Ovary (tissue), 9 donors: ENCODE results near the gene CCL2. TPM values are rescaled to one million over a fixed set of nuclear protein-coding genes. Genes with fewer than 3 reads are reported as not detected.

Experiments
- DNase-seq, 5 donors: peaks; one replicate each; pipeline ENCODE4 v3.0.0-alpha.2; 2019 to 2020
- H3K27ac ChIP-seq, 2 donors: fragments of 200-600 bp; one replicate each; pipeline versions ENCODE4 v1.5.1 to v1.8.0; 2019 to 2022
- H3K27me3 ChIP-seq: fragments of 200-600 bp; one replicate; pipeline ENCODE4 v1.8.0; 2022
- H3K36me3 ChIP-seq: fragments of 200-600 bp; sonication (generic); one replicate; pipeline ENCODE4 v1.5.1; 2019
- H3K4me1 ChIP-seq: one replicate; pipeline ENCODE4 v1.8.1; 2013; ENCODE audit warnings: mild to moderate bottlenecking, moderate library complexity; ENCODE audit not compliant: insufficient read depth
- H3K4me3 ChIP-seq: fragments of 200-600 bp; sonication (generic); one replicate; pipeline ENCODE4 v1.5.1; 2017
- H3K9me3 ChIP-seq, 2 donors: fragments of 200-600 bp in 1 of 2; sonication (generic) in 1 of 2; one replicate each; pipeline versions ENCODE4 v1.5.1 to v1.8.1; 2013 to 2019; ENCODE audit warnings: mild to moderate bottlenecking in 1 of 2, moderate library complexity in 1 of 2
- CTCF ChIP-seq, 3 donors: fragments of 450-650 bp in 2 of 3; fragments of 200-600 bp in 1 of 3; IDR thresholded peaks; one replicate each; pipeline versions ENCODE4 v1.5.1 to v1.8.0; 2016 to 2022; ENCODE audit warnings: antibody characterized with exemption in 3 of 3, mild to moderate bottlenecking in 1 of 3
- EP300 ChIP-seq: sonication (generic); formaldehyde crosslinking; IDR thresholded peaks from one replicate; pipeline ENCODE4 v1.6.1; 2017; ENCODE audit warnings: antibody characterized with exemption
- POLR2A ChIP-seq: fragments of 450-650 bp; IDR thresholded peaks from one replicate; pipeline ENCODE4 v1.6.1; 2017; ENCODE audit warnings: antibody characterized with exemption, mild to moderate bottlenecking, moderate library complexity
- WGBS, 3 donors: extraction: QIAGEN DNeasy Blood & Tissue Kit in 1 of 3; methylation state at CpG; one replicate each; pipeline versions ENCODE4 v1.1.5 to v1.1.7; 2013 to 2017; 5-methylcytosine and 5-hydroxymethylcytosine counted together
- intact Hi-C, 4 donors: fragments of 100-400 bp; cut with DNase I; formaldehyde crosslinking; loops; one replicate each; pipeline versions ENCODE4 v1.11.0 to v1.15.1; 2022 to 2023
- polyA plus RNA-seq, 2 donors: library from polyadenylated mRNA; stranded (reverse); fragments of 200-250 nt in 1 of 2; fragments of 350-450 nt in 1 of 2; fragmentation: Illumina TruSeq in 1 of 2; extraction: RNeasy Lipid Tissue Mini Kit (QIAGEN cat#74804) in 1 of 2; gene quantifications; one replicate each; pipeline ENCODE4 v1.2.3, GENCODE V29; 2013 to 2014
- total RNA-seq, 7 donors: library from RNA; depleted of rRNA in 2 of 7; stranded (reverse); fragments of >200 nt in 2 of 7; fragmentation: NEBNext Ultra II Directional in 3 of 7; extraction: Animal tissue kit (Norgen Biotek cat#: 25700) in 3 of 7; gene quantifications; one replicate each; pipeline versions ENCODE4 v1.1.0 to v1.2.4, GENCODE V29; 2016 to 2023
- donor health status: DM: no; HTN: no; CAD: no; lungs with moderate emphysema.
- donor health status: DM: no; HTN: no; CAD: no.
- donor health status: Bipolar disorder and iron deficiency.
- donor health status: DM: yes; HTN: yes; CAD: no.
- donor health status: DM: no; HTN: no; CAD: no.
- donor health status: DM: yes; HTN: yes; CAD: no.

CCL2 gene
- total and polyA plus RNA-seq, 9 donors: 5.0 to 156 (median 31.5) TPM

DNA sequence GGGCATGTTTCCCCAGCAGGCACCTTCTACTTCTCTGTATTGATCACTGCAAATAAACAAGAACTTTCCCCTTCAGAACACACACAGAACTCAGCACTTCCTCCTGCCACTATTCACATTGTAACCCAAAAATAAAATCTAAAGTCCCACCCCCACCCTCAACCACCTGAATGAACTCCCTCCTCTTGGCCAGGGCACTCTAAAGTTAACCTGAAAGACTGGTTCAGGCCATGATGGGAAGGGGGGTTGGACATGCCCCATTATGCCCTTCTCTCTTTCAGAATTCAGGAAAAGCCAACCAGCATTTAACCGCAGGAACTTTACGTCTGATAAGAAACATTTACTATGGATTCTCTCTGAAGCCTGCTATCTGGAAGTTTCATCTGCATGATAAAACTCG, 27.4 kb upstream of the CCL2 start:
- H3K27ac ChIP-seq: no peak overlapping the region
- H3K4me3 ChIP-seq: no peak overlapping the region
- TF ChIP-seq CTCF (IDR thresholded peaks at IDR 0.05) (no peak), EP300 (no peak), POLR2A (no peak)
- H3K9me3 ChIP-seq: no peaks in the 10 kb centered on the region
- H3K36me3 ChIP-seq: no peaks in the 10 kb centered on the region
- 75 to 81% (median 80%) methylated on average over 3 of the region's 3 CpGs for WGBS, 3 donors
- DNase-seq: no peak
- intact Hi-C loops: no loop called here
- no peaks in the 10 kb centered on the region for H3K4me1 ChIP-seq
- no peaks in the 10 kb centered on the region for H3K27me3 ChIP-seq

DNA sequence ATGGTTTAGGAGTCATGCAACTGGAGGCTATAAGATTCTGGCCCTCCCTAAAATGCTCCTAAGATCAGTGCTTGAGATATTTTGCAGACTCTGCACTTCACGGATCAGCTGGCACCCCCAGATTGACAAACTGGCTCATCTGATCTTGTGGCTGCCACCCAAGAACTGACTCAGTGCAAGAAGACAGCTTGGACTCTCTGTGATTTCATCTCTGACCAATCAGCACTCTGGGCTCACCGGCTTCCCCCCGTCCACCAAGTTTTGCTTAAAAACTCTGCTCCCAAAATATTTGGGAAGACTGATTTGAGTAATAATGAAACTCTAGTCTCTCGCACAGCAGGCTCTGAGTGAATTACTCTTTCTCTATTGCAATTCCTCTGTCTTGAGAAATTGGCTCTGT, 26.3 kb upstream of the CCL2 start:
- no peaks in the 10 kb centered on the region for H3K4me1 ChIP-seq
- H3K4me3 ChIP-seq: no peak overlapping the region
- TF ChIP-seq POLR2A (no peak), CTCF (IDR thresholded peaks at IDR 0.05) (no peak), EP300 (no peak)
- no peak overlapping the region for H3K27ac ChIP-seq
- no peaks in the 10 kb centered on the region for H3K9me3 ChIP-seq
- intact Hi-C loops: no loop called here
- H3K36me3 ChIP-seq: no peaks in the 10 kb centered on the region
- H3K27me3 ChIP-seq: no peaks in the 10 kb centered on the region
- DNase-seq: no peak
- WGBS, 3 donors: 82 to 94% (median 92%) methylated on average over 4 of the region's 4 CpGs

DNA sequence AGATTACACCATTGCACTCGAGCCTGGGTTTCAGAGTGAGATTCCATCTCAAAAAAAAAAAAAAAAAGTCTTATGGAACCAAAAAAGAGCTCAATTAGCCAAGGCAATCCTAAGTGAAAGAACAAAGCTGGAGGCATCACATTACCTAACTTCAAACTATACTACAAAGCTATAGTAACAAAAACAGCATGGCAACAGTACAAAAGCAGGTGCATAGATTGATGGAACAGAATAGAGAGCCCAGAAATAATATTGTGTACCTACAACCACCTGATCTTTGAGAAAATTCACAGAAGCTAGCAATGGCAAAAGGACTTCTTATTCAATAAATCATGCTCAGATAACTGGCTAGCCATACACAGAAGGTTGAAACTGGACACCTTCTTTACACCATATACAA, 24.7 kb upstream of the CCL2 start:
- DNase-seq: no peak
- no peak overlapping the region for H3K4me3 ChIP-seq
- H3K4me1 ChIP-seq: peaks cover 7% of the 10 kb centered on the region
- no peaks in the 10 kb centered on the region for H3K9me3 ChIP-seq
- TF ChIP-seq EP300 (no peak), POLR2A (no peak), CTCF (IDR thresholded peaks at IDR 0.05) (no peak)
- H3K27me3 ChIP-seq: no peaks in the 10 kb centered on the region
- WGBS, 3 donors: 38 to 85% (median 72%) methylated on average over 1 of the region's 1 CpG
- H3K27ac ChIP-seq: no peak overlapping the region
- no peaks in the 10 kb centered on the region for H3K36me3 ChIP-seq
- intact Hi-C loops: no loop called here

DNA sequence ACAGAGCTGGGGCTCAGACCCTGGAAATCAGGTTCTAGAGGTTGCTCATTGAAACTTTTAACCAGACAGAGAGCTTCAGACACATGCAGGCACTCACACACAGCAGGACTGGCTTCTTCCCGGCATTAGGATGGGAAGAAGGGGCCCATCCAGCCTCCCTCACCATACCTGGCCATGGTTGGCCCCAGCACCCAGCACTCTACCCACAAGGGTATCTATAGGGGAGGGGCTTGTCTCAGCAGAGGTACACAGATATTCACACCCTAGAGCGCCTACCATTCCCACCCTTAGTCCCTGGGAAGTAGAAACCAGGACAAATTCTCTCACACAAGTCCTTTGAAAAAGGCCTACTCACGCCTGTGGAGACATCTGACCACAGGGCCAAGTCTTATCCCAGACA, 20.5 kb upstream of the CCL2 start:
- intact Hi-C loops: no loop called here
- peak overlapping the region; percentile 26 to 38 for H3K27ac ChIP-seq
- H3K36me3 ChIP-seq: no peaks in the 10 kb centered on the region
- H3K4me1 ChIP-seq: peaks cover 8% of the 10 kb centered on the region
- TF ChIP-seq POLR2A (no peak), CTCF (IDR thresholded peaks at IDR 0.05) (no peak), EP300 (no peak)
- H3K27me3 ChIP-seq: no peaks in the 10 kb centered on the region
- no peak for DNase-seq
- no peak overlapping the region for H3K4me3 ChIP-seq
- WGBS, 3 donors: 89 to 91% (median 90%) methylated on average over 3 of the region's 3 CpGs
- no peaks in the 10 kb centered on the region for H3K9me3 ChIP-seq
